ENCODE results near the gene HOMER3.

Gene HOMER3

DNA sequence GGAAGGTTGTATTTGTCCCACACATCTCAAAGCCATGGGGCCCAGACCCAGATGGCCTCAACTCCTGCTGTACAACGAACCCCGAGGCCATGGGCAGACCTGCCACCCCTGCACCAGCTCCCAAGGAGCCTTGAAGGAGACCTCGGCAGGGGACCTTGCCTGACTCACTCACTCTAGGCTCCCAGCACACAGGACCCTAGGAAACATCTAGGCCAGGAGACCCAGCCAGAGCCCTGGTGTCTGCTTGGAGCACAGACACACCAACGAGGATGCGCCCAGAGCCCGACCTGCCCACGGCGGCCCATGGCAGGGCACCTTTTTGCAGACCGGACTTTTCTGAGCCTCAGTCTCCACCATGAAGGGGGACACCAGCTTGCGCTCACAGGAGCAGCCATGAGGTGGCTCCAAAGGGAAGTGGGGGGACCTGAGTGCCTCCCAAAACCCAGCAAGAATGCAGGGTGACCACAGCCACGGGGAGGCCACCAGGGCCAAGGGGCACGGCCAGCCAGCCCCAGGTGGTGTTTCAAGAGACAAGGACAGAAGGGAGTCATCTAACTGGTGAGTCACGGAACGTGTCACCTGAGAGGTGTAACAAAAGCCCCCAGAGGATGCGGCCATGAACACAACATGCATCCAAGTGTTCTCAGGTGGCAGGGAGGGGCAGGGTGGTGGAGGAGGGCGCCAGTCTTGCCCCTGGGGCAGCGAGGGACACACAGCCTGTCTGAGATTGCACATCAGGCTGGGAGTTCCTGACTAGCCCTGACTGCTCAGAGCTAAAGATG, 40.1 kb downstream of the HOMER3 start (continued):
- TF ChIP-seq TCF4 (CRISPR knock-in tag; IDR thresholded peaks at IDR 0.05; ENCODE audit: borderline replicate concordance) (no peak), ESRRG (CRISPR knock-in tag; IDR thresholded peaks at IDR 0.05) (no peak), ZC3H10 (CRISPR knock-in tag; IDR thresholded peaks at IDR 0.05) (no peak), TOX (CRISPR knock-in tag; IDR thresholded peaks at IDR 0.05; ENCODE audit: borderline replicate concordance) (no peak), CSDC2 (CRISPR knock-in tag; IDR thresholded peaks at IDR 0.05) (no peak)
- TF ChIP-seq, protein P1, sequence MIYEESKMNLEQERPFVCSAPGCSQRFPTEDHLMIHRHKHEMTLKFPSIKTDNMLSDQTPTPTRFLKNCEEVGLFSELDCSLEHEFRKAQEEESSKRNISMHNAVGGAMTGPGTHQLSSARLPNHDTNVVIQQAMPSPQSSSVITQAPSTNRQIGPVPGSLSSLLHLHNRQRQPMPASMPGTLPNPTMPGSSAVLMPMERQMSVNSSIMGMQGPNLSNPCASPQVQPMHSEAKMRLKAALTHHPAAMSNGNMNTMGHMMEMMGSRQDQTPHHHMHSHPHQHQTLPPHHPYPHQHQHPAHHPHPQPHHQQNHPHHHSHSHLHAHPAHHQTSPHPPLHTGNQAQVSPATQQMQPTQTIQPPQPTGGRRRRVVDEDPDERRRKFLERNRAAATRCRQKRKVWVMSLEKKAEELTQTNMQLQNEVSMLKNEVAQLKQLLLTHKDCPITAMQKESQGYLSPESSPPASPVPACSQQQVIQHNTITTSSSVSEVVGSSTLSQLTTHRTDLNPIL (CRISPR knock-in tag; IDR thresholded peaks at IDR 0.05; ENCODE audit: low read depth): no peak

DNA sequence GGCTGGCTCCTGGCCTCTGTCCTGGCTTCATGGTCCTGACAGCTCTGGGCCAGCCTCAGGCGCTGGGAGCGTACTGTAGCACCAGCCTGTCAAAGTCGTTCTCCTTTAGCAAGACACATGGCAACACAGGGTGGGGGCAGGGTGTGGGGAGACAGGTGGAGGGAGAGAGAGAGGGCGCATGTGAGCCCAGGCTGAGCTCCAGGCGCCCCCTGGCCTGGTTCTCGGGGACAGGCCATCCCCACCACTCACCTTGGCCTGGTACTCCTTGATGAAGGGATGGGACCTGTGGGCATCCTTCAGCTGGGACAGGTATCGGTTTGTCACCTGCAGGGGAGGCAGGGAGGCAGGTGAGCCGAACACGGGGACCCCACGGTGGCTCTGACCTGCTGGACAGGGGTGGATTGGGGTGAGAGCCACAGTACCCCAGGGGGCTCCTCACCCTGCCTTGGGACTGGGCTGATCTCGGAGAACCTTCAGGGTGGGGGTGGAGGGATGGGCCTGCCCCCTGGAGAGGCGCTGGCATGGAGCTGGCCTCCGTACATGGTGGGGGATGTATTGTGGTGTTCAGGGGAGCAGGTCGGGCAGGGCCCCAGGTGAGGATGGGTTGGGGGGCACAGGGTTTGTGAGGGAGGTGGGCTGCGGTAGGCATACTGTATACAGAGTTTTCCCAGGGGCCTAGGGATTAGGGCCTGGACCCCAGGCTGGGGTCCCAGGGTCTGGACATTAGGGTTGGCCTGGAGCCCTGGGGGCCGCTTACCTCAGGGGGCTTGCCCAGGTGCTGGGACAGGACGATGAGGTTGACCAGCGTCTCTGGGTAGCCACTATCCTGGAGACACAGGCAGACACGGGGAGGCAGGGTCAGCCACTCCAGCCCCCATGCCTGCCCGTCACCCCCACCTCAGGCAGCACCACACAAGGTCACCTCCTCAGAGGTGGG, 41.1 kb downstream of the HOMER3 start:
- TF ChIP-seq ZNF70 (CRISPR knock-in tag; IDR thresholded peaks at IDR 0.05): no peak
- no peak for TF ChIP-seq ZNF8 (CRISPR knock-in tag; IDR thresholded peaks at IDR 0.05)
- TF ChIP-seq, protein P2, sequence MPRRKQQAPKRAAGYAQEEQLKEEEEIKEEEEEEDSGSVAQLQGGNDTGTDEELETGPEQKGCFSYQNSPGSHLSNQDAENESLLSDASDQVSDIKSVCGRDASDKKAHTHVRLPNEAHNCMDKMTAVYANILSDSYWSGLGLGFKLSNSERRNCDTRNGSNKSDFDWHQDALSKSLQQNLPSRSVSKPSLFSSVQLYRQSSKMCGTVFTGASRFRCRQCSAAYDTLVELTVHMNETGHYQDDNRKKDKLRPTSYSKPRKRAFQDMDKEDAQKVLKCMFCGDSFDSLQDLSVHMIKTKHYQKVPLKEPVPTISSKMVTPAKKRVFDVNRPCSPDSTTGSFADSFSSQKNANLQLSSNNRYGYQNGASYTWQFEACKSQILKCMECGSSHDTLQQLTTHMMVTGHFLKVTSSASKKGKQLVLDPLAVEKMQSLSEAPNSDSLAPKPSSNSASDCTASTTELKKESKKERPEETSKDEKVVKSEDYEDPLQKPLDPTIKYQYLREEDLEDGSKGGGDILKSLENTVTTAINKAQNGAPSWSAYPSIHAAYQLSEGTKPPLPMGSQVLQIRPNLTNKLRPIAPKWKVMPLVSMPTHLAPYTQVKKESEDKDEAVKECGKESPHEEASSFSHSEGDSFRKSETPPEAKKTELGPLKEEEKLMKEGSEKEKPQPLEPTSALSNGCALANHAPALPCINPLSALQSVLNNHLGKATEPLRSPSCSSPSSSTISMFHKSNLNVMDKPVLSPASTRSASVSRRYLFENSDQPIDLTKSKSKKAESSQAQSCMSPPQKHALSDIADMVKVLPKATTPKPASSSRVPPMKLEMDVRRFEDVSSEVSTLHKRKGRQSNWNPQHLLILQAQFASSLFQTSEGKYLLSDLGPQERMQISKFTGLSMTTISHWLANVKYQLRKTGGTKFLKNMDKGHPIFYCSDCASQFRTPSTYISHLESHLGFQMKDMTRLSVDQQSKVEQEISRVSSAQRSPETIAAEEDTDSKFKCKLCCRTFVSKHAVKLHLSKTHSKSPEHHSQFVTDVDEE (CRISPR knock-in tag; IDR thresholded peaks at IDR 0.05): no peak
- TF ChIP-seq, protein P3, sequence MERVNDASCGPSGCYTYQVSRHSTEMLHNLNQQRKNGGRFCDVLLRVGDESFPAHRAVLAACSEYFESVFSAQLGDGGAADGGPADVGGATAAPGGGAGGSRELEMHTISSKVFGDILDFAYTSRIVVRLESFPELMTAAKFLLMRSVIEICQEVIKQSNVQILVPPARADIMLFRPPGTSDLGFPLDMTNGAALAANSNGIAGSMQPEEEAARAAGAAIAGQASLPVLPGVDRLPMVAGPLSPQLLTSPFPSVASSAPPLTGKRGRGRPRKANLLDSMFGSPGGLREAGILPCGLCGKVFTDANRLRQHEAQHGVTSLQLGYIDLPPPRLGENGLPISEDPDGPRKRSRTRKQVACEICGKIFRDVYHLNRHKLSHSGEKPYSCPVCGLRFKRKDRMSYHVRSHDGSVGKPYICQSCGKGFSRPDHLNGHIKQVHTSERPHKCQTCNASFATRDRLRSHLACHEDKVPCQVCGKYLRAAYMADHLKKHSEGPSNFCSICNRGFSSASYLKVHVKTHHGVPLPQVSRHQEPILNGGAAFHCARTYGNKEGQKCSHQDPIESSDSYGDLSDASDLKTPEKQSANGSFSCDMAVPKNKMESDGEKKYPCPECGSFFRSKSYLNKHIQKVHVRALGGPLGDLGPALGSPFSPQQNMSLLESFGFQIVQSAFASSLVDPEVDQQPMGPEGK (CRISPR knock-in tag; IDR thresholded peaks at IDR 0.05; ENCODE audit: borderline replicate concordance): no peak
- no peak for TF ChIP-seq ZFP3 (CRISPR knock-in tag; IDR thresholded peaks at IDR 0.05)
- TF ChIP-seq ZC3H10 (CRISPR knock-in tag; IDR thresholded peaks at IDR 0.05): no peak
- no peak for TF ChIP-seq ISL1 (CRISPR knock-in tag; IDR thresholded peaks at IDR 0.05)
- no peak for TF ChIP-seq GLIS3 (CRISPR knock-in tag; IDR thresholded peaks at IDR 0.05)
- no peak for TF ChIP-seq TOX (CRISPR knock-in tag; IDR thresholded peaks at IDR 0.05; ENCODE audit: borderline replicate concordance)
- no peak for TF ChIP-seq BACH2 (CRISPR knock-in tag; IDR thresholded peaks at IDR 0.05; ENCODE audit: borderline replicate concordance)
- TF ChIP-seq, protein P4, sequence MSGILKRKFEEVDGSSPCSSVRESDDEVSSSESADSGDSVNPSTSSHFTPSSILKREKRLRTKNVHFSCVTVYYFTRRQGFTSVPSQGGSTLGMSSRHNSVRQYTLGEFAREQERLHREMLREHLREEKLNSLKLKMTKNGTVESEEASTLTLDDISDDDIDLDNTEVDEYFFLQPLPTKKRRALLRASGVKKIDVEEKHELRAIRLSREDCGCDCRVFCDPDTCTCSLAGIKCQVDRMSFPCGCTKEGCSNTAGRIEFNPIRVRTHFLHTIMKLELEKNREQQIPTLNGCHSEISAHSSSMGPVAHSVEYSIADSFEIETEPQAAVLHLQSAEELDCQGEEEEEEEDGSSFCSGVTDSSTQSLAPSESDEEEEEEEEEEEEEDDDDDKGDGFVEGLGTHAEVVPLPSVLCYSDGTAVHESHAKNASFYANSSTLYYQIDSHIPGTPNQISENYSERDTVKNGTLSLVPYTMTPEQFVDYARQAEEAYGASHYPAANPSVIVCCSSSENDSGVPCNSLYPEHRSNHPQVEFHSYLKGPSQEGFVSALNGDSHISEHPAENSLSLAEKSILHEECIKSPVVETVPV (CRISPR knock-in tag; IDR thresholded peaks at IDR 0.05): no peak
- no peak for TF ChIP-seq TCF4 (CRISPR knock-in tag; IDR thresholded peaks at IDR 0.05; ENCODE audit: borderline replicate concordance)
- no peak for TF ChIP-seq ZNF565 (CRISPR knock-in tag; conservative IDR thresholded peaks at IDR 0.05; ENCODE audit: low read depth)
- TF ChIP-seq, protein P1 (CRISPR knock-in tag; IDR thresholded peaks at IDR 0.05; ENCODE audit: low read depth): no peak
- no peak for TF ChIP-seq ZFP30 (CRISPR knock-in tag; IDR thresholded peaks at IDR 0.05)
- no peak for ATAC-seq

Measured in SK-N-SH treated with all-trans-retinoic acid at 6 μM for 48 hours (cell line).